Psoas muscle (tissue), 8 donors: ENCODE measurements around the gene RTF1. TPM values are rescaled to one million over a fixed set of nuclear protein-coding genes. Genes with fewer than 3 reads are reported as not detected.

ENCODE experiments used
- ATAC-seq, 4 donors: fragments of 200-7000 bp; cut with Tn5 transposase; one replicate each; pipeline ENCODE4 v1.9.1; 2020; ENCODE audit warnings: moderate library complexity in 3 of 4, mild to moderate bottlenecking in 2 of 4
- DNase-seq, 2 donors: peaks; one replicate each; pipeline ENCODE4 v3.0.0-alpha.2; 2020
- H3K27ac ChIP-seq: fragments of 200-600 bp; one replicate; pipeline ENCODE4 v1.8.0; 2022
- H3K27me3 ChIP-seq, 3 donors: fragments of 200-600 bp in 1 of 3; one replicate each; pipeline versions ENCODE4 v1.6.1 to v1.8.0; 2013 to 2022; ENCODE audit warnings: low read length in 2 of 3, mild to moderate bottlenecking in 2 of 3, moderate library complexity in 1 of 3; ENCODE audit not compliant: insufficient read depth in 3 of 3
- H3K36me3 ChIP-seq, 2 donors: fragments of 200-600 bp in 1 of 2; one replicate each; pipeline versions ENCODE4 v1.6.1 to v1.8.0; 2013 to 2022; ENCODE audit warnings: low read depth in 1 of 2, mild to moderate bottlenecking in 1 of 2, moderate library complexity in 1 of 2; ENCODE audit not compliant: insufficient read depth in 1 of 2
- H3K4me1 ChIP-seq: fragments of 200-600 bp; one replicate; pipeline ENCODE4 v1.8.0; 2022
- H3K4me3 ChIP-seq: fragments of 200-600 bp; one replicate; pipeline ENCODE4 v1.8.0; 2022; ENCODE audit warnings: mild to moderate bottlenecking
- H3K9me3 ChIP-seq: fragments of 200-600 bp; one replicate; pipeline ENCODE4 v1.8.0; 2022
- WGBS, 3 donors: extraction: QIAGEN DNeasy Blood & Tissue Kit; methylation state at CpG; one replicate each; pipeline versions ENCODE4 v1.1.6 to v1.1.7; 2013; 5-methylcytosine and 5-hydroxymethylcytosine counted together
- intact Hi-C, 2 donors: fragments of 100-400 bp; cut with DNase I; formaldehyde crosslinking; loops; one replicate each; pipeline versions ENCODE4 v1.11.0 to v1.14.2; 2022
- polyA plus RNA-seq, 3 donors: library from polyadenylated mRNA; stranded (reverse); fragments of 200-250 nt; gene quantifications; one replicate each; pipeline ENCODE4 v1.2.3, GENCODE V29; 2013
- total RNA-seq, 4 donors: library from RNA; stranded (reverse); fragmentation: NEBNext Ultra II Directional in 2 of 4; extraction: Animal tissue kit (Norgen Biotek cat#: 25700) in 2 of 4; gene quantifications; one replicate each; pipeline versions ENCODE4 v1.2.1 to v1.2.4, GENCODE V29; 2021 to 2023
- TF ChIP-seq, protein P1 (sequence below): fragments of 200-600 bp; IDR thresholded peaks from one replicate; pipeline ENCODE4 v1.8.0; 2022; ENCODE audit warnings: antibody characterized with exemption
- donor health status: healthy with polysubstance abuse.
- donor health status: DM: no; HTN: no; CAD: no; lungs with moderate emphysema.
- donor health status: Bipolar disorder and iron deficiency.
- donor health status: healthy.
- donor health status: DM: yes; HTN: yes; CAD: no.
- donor health status: DM: no; HTN: no; CAD: no.
- donor health status: DM: no; HTN: no; CAD: no.
- donor health status: DM: yes; HTN: yes; CAD: no.

RTF1 gene
- total and polyA plus RNA-seq, 7 donors: 12.2 to 40.3 (median 28.4) TPM

GRCh38 chr15:41445399-41445798, 28.5 kb downstream of the RTF1 start:
- H3K4me3 ChIP-seq: no peak overlapping the region
- ATAC-seq (no peak), DNase-seq (no peak)
- H3K27ac ChIP-seq: no peak overlapping the region
- intact Hi-C loops: no loop called here
- H3K9me3 ChIP-seq: no peaks in the 10 kb centered on the region
- no peaks in the 10 kb centered on the region for H3K4me1 ChIP-seq
- H3K36me3 ChIP-seq: peaks cover 0 to 36% of the 10 kb centered on the region in 2 donors
- no peaks in the 10 kb centered on the region for H3K27me3 ChIP-seq
- TF ChIP-seq, protein P1, sequence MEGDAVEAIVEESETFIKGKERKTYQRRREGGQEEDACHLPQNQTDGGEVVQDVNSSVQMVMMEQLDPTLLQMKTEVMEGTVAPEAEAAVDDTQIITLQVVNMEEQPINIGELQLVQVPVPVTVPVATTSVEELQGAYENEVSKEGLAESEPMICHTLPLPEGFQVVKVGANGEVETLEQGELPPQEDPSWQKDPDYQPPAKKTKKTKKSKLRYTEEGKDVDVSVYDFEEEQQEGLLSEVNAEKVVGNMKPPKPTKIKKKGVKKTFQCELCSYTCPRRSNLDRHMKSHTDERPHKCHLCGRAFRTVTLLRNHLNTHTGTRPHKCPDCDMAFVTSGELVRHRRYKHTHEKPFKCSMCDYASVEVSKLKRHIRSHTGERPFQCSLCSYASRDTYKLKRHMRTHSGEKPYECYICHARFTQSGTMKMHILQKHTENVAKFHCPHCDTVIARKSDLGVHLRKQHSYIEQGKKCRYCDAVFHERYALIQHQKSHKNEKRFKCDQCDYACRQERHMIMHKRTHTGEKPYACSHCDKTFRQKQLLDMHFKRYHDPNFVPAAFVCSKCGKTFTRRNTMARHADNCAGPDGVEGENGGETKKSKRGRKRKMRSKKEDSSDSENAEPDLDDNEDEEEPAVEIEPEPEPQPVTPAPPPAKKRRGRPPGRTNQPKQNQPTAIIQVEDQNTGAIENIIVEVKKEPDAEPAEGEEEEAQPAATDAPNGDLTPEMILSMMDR: no peak

- Histone ChIP-seq H3K4me3 (no peak overlapping the region), H3K27ac (no peak overlapping the region), H3K27me3 (no peaks in the 10 kb centered on the region), H3K36me3 (peaks cover 4 to 73% of the 10 kb centered on the region in 2 donors), H3K4me1 (no peaks in the 10 kb centered on the region), H3K9me3 (no peaks in the 10 kb centered on the region)
- TF ChIP-seq, protein P1: no peak
- DNase-seq: no peak
- 74 to 79% (median 79%) methylated on average over 4 of the region's 4 CpGs for WGBS, 3 donors
- intact Hi-C loops: no loop called here
- ATAC-seq: no peak
These were observed 45.3 kb downstream of the RTF1 start for GRCh38 chr15:41462084-41462795.

GRCh38 chr15:41464889-41465580, 48.1 kb downstream of the RTF1 start:
- Histone ChIP-seq H3K27ac (no peak overlapping the region), H3K4me1 (no peaks in the 10 kb centered on the region), H3K27me3 (no peaks in the 10 kb centered on the region), H3K9me3 (no peaks in the 10 kb centered on the region), H3K4me3 (no peak overlapping the region), H3K36me3 (peaks cover under 1 to 75% of the 10 kb centered on the region in 2 donors)
- no peak for ATAC-seq
- TF ChIP-seq, protein P1: no peak
- intact Hi-C loops: loop anchor here in 1 of 2 donors (5.0 kb wide), 1 partner anchor 347 kb away; no protein-coding TSS in a partner anchor
- no peak for DNase-seq
- WGBS, 3 donors: 89 to 94% (median 92%) methylated on average over 9 of the region's 9 CpGs

- DNase-seq (no peak), ATAC-seq (no peak)
- intact Hi-C loops: loop anchor here in 1 of 2 donors (5.0 kb wide), 1 partner anchor 346 kb away; no protein-coding TSS in a partner anchor
- H3K4me3 ChIP-seq: no peak overlapping the region
- WGBS, 3 donors: 89 to 92% (median 91%) methylated on average over 8 of the region's 8 CpGs
- no peaks in the 10 kb centered on the region for H3K27me3 ChIP-seq
- no peak overlapping the region for H3K27ac ChIP-seq
- H3K36me3 ChIP-seq: peaks cover 4 to 83% of the 10 kb centered on the region in 2 donors
- no peaks in the 10 kb centered on the region for H3K4me1 ChIP-seq
- no peaks in the 10 kb centered on the region for H3K9me3 ChIP-seq
- TF ChIP-seq, protein P1: peak; percentile 67
These were observed 49.0 kb downstream of the RTF1 start for GRCh38 chr15:41465822-41466421.
